GM23338 (cell line): ENCODE measurements around the gene RCCD1. TPM values are rescaled to one million over a fixed set of nuclear protein-coding genes. Genes with fewer than 3 reads are reported as not detected.

Experiments
- ATAC-seq: fragments of 200-7000 bp; cut with Tn5 transposase; 3 replicates; pipeline ENCODE4 v1.9.1; 2020
- DNase-seq: peaks from one replicate; pipeline ENCODE4 v3.0.0-alpha.2; 2015; ENCODE audit warnings: low spot score
- H2AFZ ChIP-seq: fragments of 200-600 bp; sonication (generic); 2 replicates; pipeline ENCODE4 v1.8.0; 2016; ENCODE audit warnings: antibody characterized with exemption, mild to moderate bottlenecking, moderate library complexity
- H3F3A ChIP-seq: fragments of 200-600 bp; sonication (generic); replicated peaks from 2 replicates; pipeline ENCODE4 v1.8.0; 2017; ENCODE audit warnings: antibody characterized with exemption, mixed run types, low read depth
- H3K27ac ChIP-seq: fragments of 200-600 bp; sonication (generic); 2 replicates; pipeline ENCODE4 v1.6.1; 2016; ENCODE audit warnings: low read depth
- H3K27me3 ChIP-seq: fragments of 200-600 bp; sonication (generic); 2 replicates; pipeline ENCODE4 v1.8.0; 2016; ENCODE audit warnings: mild to moderate bottlenecking, mixed run types, moderate library complexity; ENCODE audit not compliant: insufficient read depth
- H3K36me3 ChIP-seq: fragments of 200-600 bp; sonication (generic); 2 replicates; pipeline ENCODE4 v1.8.0; 2016; ENCODE audit warnings: mild to moderate bottlenecking; ENCODE audit not compliant: insufficient read depth
- H3K4me1 ChIP-seq: fragments of 200-600 bp; sonication (generic); 2 replicates; pipeline ENCODE4 v1.8.0; 2016; ENCODE audit warnings: mild to moderate bottlenecking, moderate library complexity; ENCODE audit not compliant: insufficient read depth
- H3K4me2 ChIP-seq: fragments of 200-600 bp; sonication (generic); 2 replicates; pipeline ENCODE4 v1.7.1; 2017; ENCODE audit warnings: mixed run types
- H3K4me3 ChIP-seq: fragments of 200-600 bp; sonication (generic); 2 replicates; pipeline ENCODE4 v1.6.1; 2016; ENCODE audit warnings: mixed run types
- H3K79me2 ChIP-seq: fragments of 200-600 bp; sonication (generic); replicated peaks from 2 replicates; pipeline ENCODE4 v1.8.0; 2017; ENCODE audit warnings: mild to moderate bottlenecking; ENCODE audit not compliant: insufficient read depth
- H3K9me2 ChIP-seq: fragments of 200-600 bp; sonication (generic); 2 replicates; pipeline ENCODE4 v1.8.0; 2017; ENCODE audit not compliant: insufficient read depth
- H4K20me1 ChIP-seq: fragments of 200-600 bp; sonication (generic); replicated peaks from 2 replicates; pipeline ENCODE4 v1.8.0; 2017; ENCODE audit warnings: mild to moderate bottlenecking; ENCODE audit not compliant: insufficient read depth
- H3K27ac Mint-ChIP-seq: 2 replicates; pipeline ENCODE4 v1.8.0; 2020; ENCODE audit warnings: inconsistent platforms, mild to moderate bottlenecking, moderate library complexity, mixed read lengths
- H3K27me3 Mint-ChIP-seq: 3 replicates; pipeline ENCODE4 v1.8.0; 2022; ENCODE audit warnings: low read depth, mild to moderate bottlenecking, moderate library complexity, mixed read lengths, inconsistent platforms; ENCODE audit not compliant: insufficient read depth, poor library complexity
- H3K36me3 Mint-ChIP-seq: 3 replicates; pipeline ENCODE4 v1.8.0; 2021; ENCODE audit warnings: low read depth, mild to moderate bottlenecking, inconsistent platforms, moderate library complexity, mixed read lengths
- H3K4me1 Mint-ChIP-seq: 3 replicates; pipeline ENCODE4 v1.8.0; 2020; ENCODE audit warnings: mild to moderate bottlenecking, inconsistent platforms, mixed read lengths
- H3K4me3 Mint-ChIP-seq: 3 replicates; pipeline ENCODE4 v1.8.0; 2021; ENCODE audit warnings: moderate library complexity, mild to moderate bottlenecking, inconsistent platforms, mixed read lengths
- H3K9me3 Mint-ChIP-seq: 3 replicates; pipeline ENCODE4 v1.8.0; 2020; ENCODE audit warnings: moderate library complexity, mild to moderate bottlenecking, inconsistent platforms, mixed read lengths
- CREB1 ChIP-seq: fragments of 250-450 bp; sonication (Bioruptor Pico); IDR thresholded peaks from 2 replicates; pipeline ENCODE4 v1.5.0; 2020; ENCODE audit warnings: low read depth, mild to moderate bottlenecking, moderate library complexity
- EZH2 ChIP-seq: fragments of 200-600 bp; sonication (generic); IDR thresholded peaks from one replicate; pipeline ENCODE4 v1.8.0; 2017; ENCODE audit warnings: antibody characterized with exemption, mild to moderate bottlenecking, low read depth; ENCODE audit not compliant: unreplicated experiment
- EZH2phosphoT487 ChIP-seq: fragments of 200-600 bp; sonication (generic); IDR thresholded peaks from one replicate; pipeline ENCODE4 v1.8.1; 2018; ENCODE audit warnings: antibody characterized with exemption; ENCODE audit not compliant: unreplicated experiment
- JUNB ChIP-seq: IDR thresholded peaks from one replicate; pipeline ENCODE4 v1.6.1; 2016; ENCODE audit warnings: antibody characterized with exemption; ENCODE audit not compliant: unreplicated experiment
- NANOG ChIP-seq: IDR thresholded peaks from 2 replicates; pipeline ENCODE4 v1.6.1; 2016; ENCODE audit warnings: antibody characterized with exemption, borderline replicate concordance
- POLR2AphosphoS5 ChIP-seq: IDR thresholded peaks from 2 replicates; pipeline ENCODE4 v1.6.1; 2016; ENCODE audit warnings: antibody characterized with exemption, low read depth
- STAT1 ChIP-seq: IDR thresholded peaks from one replicate; pipeline ENCODE4 v1.6.1; 2016; ENCODE audit warnings: antibody characterized with exemption; ENCODE audit not compliant: unreplicated experiment
- ZNF114 ChIP-seq: fragments of 250-450 bp; sonication (Bioruptor Pico); IDR thresholded peaks from 2 replicates; pipeline ENCODE4 v1.5.0; 2020; ENCODE audit warnings: mild to moderate bottlenecking, moderate library complexity
- ZNF331 ChIP-seq: fragments of 250-450 bp; sonication (Bioruptor Pico); IDR thresholded peaks from 2 replicates; pipeline ENCODE4 v1.5.0; 2020; ENCODE audit warnings: low read depth, mild to moderate bottlenecking, moderate library complexity
- polyA plus RNA-seq: library from polyadenylated mRNA; unstranded; fragments of >200 nt; fragmentation: Nextera tagmentation; extraction: Ambion mirVana; gene quantifications from 2 replicates; pipeline ENCODE4 v1.2.1, GENCODE V29; 2016
- total RNA-seq: library from RNA; depleted of rRNA; stranded (reverse); fragments of >200 nt; shearing (Covaris generic); gene quantifications from 2 replicates; pipeline ENCODE4 v1.2.3, GENCODE V29; 2014
- TF ChIP-seq, protein P1 (sequence below): IDR thresholded peaks from 2 replicates; pipeline ENCODE4 v1.6.1; 2016; ENCODE audit warnings: antibody characterized with exemption
- TF ChIP-seq, protein P2 (sequence below): fragments of 250-450 bp; sonication (Bioruptor Pico); IDR thresholded peaks from 2 replicates; pipeline ENCODE4 v1.5.0; 2020; ENCODE audit warnings: mild to moderate bottlenecking, moderate library complexity
- TF ChIP-seq, protein P3 (sequence below), 2 experiments: fragments of 200-600 bp in 1 of 2; sonication (generic) in 1 of 2; conservative IDR thresholded peaks; 2 replicates each; pipeline versions ENCODE4 v1.5.1 to v1.6.1; 2016 to 2017; ENCODE audit warnings: antibody characterized with exemption in 2 of 2, low read depth in 2 of 2, mild to moderate bottlenecking in 2 of 2, moderate library complexity in 1 of 2
- TF ChIP-seq, protein P4 (sequence below): IDR thresholded peaks from one replicate; pipeline ENCODE4 v1.6.1; 2018; ENCODE audit warnings: antibody characterized with exemption; ENCODE audit not compliant: unreplicated experiment

Gene RCCD1
- total and polyA plus RNA-seq, 2 experiments from 2014 or later = 10.8 to 17.1 TPM

DNA sequence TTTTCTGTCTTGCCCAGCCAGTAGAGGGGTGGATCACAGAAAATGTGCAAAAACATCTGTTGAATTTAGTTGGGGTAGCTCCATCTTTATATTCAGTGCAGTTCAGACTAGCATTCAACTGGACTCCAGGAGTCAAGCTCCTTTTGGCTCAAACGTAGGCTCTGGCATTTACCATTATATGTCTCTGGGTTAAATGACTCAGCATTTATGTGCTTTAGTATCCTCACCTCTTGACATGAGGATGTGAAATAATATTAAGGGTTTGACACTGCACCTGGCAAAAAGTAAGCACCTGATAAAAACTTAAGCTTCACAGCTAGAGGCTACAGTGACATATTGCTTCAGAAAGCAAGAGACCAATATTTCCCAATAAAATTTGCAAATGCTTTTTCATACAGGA, 24.9 kb downstream of the RCCD1 start (continued):
- no peak for TF ChIP-seq POLR2AphosphoS5
- TF ChIP-seq CREB1 (CRISPR knock-in tag) = no peak
- no peak for TF ChIP-seq ZNF114 (CRISPR knock-in tag)
- no peak for TF ChIP-seq EZH2phosphoT487

DNA sequence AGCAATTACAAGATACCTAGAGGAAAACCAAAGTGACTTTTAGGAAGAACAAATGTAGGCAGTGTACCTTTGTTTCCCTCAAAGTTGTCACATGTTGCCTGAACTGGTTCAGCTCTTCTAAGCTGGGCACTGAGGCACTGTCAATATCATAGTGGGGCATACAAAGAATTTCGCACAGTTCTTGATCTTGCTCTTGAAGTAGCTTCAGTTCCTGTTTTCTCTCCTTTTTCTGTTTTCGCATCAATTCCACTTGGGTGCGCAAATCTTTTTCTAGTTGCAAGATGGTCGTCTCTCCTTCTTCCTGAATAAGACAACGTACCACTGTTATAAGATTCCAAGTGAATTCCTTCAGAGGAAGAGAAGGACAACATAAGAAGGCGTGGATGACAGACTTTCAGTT, 27.0 kb downstream of the RCCD1 start:
- no peaks in the 10 kb centered on the region for H3F3A ChIP-seq
- no peaks in the 10 kb centered on the region for H3K4me1 ChIP-seq
- TF ChIP-seq NANOG = no peak
- TF ChIP-seq, protein P1, sequence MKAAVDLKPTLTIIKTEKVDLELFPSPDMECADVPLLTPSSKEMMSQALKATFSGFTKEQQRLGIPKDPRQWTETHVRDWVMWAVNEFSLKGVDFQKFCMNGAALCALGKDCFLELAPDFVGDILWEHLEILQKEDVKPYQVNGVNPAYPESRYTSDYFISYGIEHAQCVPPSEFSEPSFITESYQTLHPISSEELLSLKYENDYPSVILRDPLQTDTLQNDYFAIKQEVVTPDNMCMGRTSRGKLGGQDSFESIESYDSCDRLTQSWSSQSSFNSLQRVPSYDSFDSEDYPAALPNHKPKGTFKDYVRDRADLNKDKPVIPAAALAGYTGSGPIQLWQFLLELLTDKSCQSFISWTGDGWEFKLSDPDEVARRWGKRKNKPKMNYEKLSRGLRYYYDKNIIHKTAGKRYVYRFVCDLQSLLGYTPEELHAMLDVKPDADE = no peak
- TF ChIP-seq EZH2phosphoT487 = no peak
- no peak for TF ChIP-seq STAT1
- TF ChIP-seq, protein P2, sequence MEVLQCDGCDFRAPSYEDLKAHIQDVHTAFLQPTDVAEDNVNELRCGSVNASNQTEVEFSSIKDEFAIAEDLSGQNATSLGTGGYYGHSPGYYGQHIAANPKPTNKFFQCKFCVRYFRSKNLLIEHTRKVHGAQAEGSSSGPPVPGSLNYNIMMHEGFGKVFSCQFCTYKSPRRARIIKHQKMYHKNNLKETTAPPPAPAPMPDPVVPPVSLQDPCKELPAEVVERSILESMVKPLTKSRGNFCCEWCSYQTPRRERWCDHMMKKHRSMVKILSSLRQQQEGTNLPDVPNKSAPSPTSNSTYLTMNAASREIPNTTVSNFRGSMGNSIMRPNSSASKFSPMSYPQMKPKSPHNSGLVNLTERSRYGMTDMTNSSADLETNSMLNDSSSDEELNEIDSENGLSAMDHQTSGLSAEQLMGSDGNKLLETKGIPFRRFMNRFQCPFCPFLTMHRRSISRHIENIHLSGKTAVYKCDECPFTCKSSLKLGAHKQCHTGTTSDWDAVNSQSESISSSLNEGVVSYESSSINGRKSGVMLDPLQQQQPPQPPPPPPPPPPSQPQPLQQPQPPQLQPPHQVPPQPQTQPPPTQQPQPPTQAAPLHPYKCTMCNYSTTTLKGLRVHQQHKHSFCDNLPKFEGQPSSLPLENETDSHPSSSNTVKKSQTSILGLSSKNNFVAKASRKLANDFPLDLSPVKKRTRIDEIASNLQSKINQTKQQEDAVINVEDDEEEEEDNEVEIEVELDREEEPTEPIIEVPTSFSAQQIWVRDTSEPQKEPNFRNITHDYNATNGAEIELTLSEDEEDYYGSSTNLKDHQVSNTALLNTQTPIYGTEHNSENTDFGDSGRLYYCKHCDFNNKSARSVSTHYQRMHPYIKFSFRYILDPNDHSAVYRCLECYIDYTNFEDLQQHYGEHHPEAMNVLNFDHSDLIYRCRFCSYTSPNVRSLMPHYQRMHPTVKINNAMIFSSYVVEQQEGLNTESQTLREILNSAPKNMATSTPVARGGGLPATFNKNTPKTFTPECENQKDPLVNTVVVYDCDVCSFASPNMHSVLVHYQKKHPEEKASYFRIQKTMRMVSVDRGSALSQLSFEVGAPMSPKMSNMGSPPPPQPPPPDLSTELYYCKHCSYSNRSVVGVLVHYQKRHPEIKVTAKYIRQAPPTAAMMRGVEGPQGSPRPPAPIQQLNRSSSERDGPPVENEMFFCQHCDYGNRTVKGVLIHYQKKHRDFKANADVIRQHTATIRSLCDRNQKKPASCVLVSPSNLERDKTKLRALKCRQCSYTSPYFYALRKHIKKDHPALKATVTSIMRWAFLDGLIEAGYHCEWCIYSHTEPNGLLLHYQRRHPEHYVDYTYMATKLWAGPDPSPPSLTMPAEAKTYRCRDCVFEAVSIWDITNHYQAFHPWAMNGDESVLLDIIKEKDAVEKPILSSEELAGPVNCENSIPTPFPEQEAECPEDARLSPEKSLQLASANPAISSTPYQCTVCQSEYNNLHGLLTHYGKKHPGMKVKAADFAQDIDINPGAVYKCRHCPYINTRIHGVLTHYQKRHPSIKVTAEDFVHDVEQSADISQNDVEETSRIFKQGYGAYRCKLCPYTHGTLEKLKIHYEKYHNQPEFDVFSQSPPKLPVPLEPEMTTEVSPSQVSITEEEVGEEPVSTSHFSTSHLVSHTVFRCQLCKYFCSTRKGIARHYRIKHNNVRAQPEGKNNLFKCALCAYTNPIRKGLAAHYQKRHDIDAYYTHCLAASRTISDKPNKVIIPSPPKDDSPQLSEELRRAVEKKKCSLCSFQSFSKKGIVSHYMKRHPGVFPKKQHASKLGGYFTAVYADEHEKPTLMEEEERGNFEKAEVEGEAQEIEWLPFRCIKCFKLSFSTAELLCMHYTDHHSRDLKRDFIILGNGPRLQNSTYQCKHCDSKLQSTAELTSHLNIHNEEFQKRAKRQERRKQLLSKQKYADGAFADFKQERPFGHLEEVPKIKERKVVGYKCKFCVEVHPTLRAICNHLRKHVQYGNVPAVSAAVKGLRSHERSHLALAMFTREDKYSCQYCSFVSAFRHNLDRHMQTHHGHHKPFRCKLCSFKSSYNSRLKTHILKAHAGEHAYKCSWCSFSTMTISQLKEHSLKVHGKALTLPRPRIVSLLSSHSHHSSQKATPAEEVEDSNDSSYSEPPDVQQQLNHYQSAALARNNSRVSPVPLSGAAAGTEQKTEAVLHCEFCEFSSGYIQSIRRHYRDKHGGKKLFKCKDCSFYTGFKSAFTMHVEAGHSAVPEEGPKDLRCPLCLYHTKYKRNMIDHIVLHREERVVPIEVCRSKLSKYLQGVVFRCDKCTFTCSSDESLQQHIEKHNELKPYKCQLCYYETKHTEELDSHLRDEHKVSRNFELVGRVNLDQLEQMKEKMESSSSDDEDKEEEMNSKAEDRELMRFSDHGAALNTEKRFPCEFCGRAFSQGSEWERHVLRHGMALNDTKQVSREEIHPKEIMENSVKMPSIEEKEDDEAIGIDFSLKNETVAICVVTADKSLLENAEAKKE (CRISPR knock-in tag) = no peak
- no peak for TF ChIP-seq ZNF114 (CRISPR knock-in tag)
- TF ChIP-seq, protein P3, sequence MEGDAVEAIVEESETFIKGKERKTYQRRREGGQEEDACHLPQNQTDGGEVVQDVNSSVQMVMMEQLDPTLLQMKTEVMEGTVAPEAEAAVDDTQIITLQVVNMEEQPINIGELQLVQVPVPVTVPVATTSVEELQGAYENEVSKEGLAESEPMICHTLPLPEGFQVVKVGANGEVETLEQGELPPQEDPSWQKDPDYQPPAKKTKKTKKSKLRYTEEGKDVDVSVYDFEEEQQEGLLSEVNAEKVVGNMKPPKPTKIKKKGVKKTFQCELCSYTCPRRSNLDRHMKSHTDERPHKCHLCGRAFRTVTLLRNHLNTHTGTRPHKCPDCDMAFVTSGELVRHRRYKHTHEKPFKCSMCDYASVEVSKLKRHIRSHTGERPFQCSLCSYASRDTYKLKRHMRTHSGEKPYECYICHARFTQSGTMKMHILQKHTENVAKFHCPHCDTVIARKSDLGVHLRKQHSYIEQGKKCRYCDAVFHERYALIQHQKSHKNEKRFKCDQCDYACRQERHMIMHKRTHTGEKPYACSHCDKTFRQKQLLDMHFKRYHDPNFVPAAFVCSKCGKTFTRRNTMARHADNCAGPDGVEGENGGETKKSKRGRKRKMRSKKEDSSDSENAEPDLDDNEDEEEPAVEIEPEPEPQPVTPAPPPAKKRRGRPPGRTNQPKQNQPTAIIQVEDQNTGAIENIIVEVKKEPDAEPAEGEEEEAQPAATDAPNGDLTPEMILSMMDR (conservative IDR thresholded peaks at IDR 0.05; ENCODE audit: low read depth in 2 of 2) = no peak
- no peak for TF ChIP-seq POLR2AphosphoS5
- no peak for TF ChIP-seq EZH2
- TF ChIP-seq ZNF331 (CRISPR knock-in tag) = no peak
- TF ChIP-seq, protein P4, sequence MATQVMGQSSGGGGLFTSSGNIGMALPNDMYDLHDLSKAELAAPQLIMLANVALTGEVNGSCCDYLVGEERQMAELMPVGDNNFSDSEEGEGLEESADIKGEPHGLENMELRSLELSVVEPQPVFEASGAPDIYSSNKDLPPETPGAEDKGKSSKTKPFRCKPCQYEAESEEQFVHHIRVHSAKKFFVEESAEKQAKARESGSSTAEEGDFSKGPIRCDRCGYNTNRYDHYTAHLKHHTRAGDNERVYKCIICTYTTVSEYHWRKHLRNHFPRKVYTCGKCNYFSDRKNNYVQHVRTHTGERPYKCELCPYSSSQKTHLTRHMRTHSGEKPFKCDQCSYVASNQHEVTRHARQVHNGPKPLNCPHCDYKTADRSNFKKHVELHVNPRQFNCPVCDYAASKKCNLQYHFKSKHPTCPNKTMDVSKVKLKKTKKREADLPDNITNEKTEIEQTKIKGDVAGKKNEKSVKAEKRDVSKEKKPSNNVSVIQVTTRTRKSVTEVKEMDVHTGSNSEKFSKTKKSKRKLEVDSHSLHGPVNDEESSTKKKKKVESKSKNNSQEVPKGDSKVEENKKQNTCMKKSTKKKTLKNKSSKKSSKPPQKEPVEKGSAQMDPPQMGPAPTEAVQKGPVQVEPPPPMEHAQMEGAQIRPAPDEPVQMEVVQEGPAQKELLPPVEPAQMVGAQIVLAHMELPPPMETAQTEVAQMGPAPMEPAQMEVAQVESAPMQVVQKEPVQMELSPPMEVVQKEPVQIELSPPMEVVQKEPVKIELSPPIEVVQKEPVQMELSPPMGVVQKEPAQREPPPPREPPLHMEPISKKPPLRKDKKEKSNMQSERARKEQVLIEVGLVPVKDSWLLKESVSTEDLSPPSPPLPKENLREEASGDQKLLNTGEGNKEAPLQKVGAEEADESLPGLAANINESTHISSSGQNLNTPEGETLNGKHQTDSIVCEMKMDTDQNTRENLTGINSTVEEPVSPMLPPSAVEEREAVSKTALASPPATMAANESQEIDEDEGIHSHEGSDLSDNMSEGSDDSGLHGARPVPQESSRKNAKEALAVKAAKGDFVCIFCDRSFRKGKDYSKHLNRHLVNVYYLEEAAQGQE = no peak
- no peak for TF ChIP-seq CREB1 (CRISPR knock-in tag)
- no peak for TF ChIP-seq JUNB
- no peaks in the 10 kb centered on the region for H3K27me3 Mint-ChIP-seq
- H3K79me2 ChIP-seq = peaks cover 34% of the 10 kb centered on the region
- H3K27ac Mint-ChIP-seq = no peak overlapping the region
- no peaks in the 10 kb centered on the region for H3K4me1 Mint-ChIP-seq
- peaks cover 23% of the 10 kb centered on the region for H4K20me1 ChIP-seq
- H3K9me3 Mint-ChIP-seq = no peaks in the 10 kb centered on the region
- peaks cover 81% of the 10 kb centered on the region for H3K36me3 Mint-ChIP-seq
- H3K4me3 ChIP-seq = no peak overlapping the region
- no peak overlapping the region for H2AFZ ChIP-seq
- no peak for DNase-seq
- H3K4me3 Mint-ChIP-seq = no peak overlapping the region
- H3K27me3 ChIP-seq = no peaks in the 10 kb centered on the region
- peaks cover 66% of the 10 kb centered on the region for H3K36me3 ChIP-seq
- H3K27ac ChIP-seq = no peak overlapping the region
- no peak overlapping the region for H3K4me2 ChIP-seq
- no peaks in the 10 kb centered on the region for H3K9me2 ChIP-seq
- ATAC-seq = no peak
